ENCODE measurements around the gene EZR. TPM values are rescaled to one million over a fixed set of nuclear protein-coding genes. Genes with fewer than 3 reads are reported as not detected.
"Not testable (repeated sequence)": the region's sequence is repeated elsewhere in the genome, so short reads cannot be mapped to it uniquely, and the experiment has no call there.

EZR gene
- total RNA-seq, 6 experiments from 2014 or later = 118 to 183 (median 178) TPM

- TF ChIP-seq, protein P1, sequence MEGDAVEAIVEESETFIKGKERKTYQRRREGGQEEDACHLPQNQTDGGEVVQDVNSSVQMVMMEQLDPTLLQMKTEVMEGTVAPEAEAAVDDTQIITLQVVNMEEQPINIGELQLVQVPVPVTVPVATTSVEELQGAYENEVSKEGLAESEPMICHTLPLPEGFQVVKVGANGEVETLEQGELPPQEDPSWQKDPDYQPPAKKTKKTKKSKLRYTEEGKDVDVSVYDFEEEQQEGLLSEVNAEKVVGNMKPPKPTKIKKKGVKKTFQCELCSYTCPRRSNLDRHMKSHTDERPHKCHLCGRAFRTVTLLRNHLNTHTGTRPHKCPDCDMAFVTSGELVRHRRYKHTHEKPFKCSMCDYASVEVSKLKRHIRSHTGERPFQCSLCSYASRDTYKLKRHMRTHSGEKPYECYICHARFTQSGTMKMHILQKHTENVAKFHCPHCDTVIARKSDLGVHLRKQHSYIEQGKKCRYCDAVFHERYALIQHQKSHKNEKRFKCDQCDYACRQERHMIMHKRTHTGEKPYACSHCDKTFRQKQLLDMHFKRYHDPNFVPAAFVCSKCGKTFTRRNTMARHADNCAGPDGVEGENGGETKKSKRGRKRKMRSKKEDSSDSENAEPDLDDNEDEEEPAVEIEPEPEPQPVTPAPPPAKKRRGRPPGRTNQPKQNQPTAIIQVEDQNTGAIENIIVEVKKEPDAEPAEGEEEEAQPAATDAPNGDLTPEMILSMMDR (IDR thresholded peaks at IDR 0.05) = no peak
- no peak overlapping the region for H3K4me3 Mint-ChIP-seq
- peaks cover 7% of the 10 kb centered on the region; the same call in 1 of the 2 replicates for H3K4me1 Mint-ChIP-seq (ENCODE audit: low read depth)
- no peaks in the 10 kb centered on the region for H3K9me3 Mint-ChIP-seq
- peaks cover 3% of the 10 kb centered on the region; the same call in 1 of the 2 replicates for H3K36me3 Mint-ChIP-seq (ENCODE audit: low read depth)
- no peak overlapping the region; the same call in 1 of the 2 replicates for H3K27ac Mint-ChIP-seq
- DNase-seq = no peak
- H3K27me3 Mint-ChIP-seq (ENCODE audit: insufficient read depth) = no peaks in the 10 kb centered on the region
Measured at GRCh38 chr6:158840465-158840864, 21.3 kb upstream of the EZR start.

- DNase-seq = no peak
- Mint-ChIP-seq H3K27ac (no peak overlapping the region), H3K9me3 (no peaks in the 10 kb centered on the region), H3K4me1 (ENCODE audit: low read depth) (peaks cover 7% of the 10 kb centered on the region; the same call in 1 of the 2 replicates), H3K27me3 (ENCODE audit: insufficient read depth) (no peaks in the 10 kb centered on the region), H3K36me3 (ENCODE audit: low read depth) (peaks cover 3% of the 10 kb centered on the region; the same call in 1 of the 2 replicates), H3K4me3 (no peak overlapping the region)
- TF ChIP-seq, protein P1 (IDR thresholded peaks at IDR 0.05) = no peak
Measured at GRCh38 chr6:158839796-158840195, 20.6 kb upstream of the EZR start.

DNA sequence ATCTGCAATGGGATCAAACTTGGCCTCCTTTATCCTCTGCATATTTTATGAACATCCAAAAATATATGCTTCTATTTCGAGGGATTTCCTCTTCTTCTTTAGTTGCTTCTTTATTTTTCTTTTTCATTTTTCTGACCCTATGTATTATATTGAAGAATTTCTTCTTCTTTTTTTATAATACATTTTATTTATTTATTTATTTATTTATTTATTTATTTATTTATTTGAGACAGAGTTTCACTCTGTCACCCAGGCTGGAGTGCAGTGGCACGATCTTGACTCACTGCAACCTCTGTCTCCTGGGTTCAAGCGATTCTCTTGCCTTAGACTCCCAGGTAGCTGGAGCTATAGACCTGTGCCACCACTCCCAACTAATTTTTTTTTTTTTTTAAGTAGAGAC, 19.6 kb upstream of the EZR start:
- not testable (repeated sequence) for H3K4me3 Mint-ChIP-seq; H3K36me3 Mint-ChIP-seq (ENCODE audit: low read depth); H3K27ac Mint-ChIP-seq; H3K4me1 Mint-ChIP-seq (ENCODE audit: low read depth); H3K27me3 Mint-ChIP-seq (ENCODE audit: insufficient read depth); DNase-seq; H3K9me3 Mint-ChIP-seq

- no peaks in the 10 kb centered on the region; the same call in 1 of the 2 replicates for H3K27me3 Mint-ChIP-seq (ENCODE audit: insufficient read depth)
- peaks cover 3% of the 10 kb centered on the region; the same call in 1 of the 2 replicates for H3K36me3 Mint-ChIP-seq (ENCODE audit: low read depth)
- peaks cover 7% of the 10 kb centered on the region; the same call in 1 of the 2 replicates for H3K4me1 Mint-ChIP-seq (ENCODE audit: low read depth)
- TF ChIP-seq, protein P1 (IDR thresholded peaks at IDR 0.05) = no peak
- H3K27ac Mint-ChIP-seq = peak overlapping the region; percentile 80; the same call in 1 of the 2 replicates
- no peaks in the 10 kb centered on the region for H3K9me3 Mint-ChIP-seq
- peak; percentile 43 for DNase-seq
- no peak overlapping the region for H3K4me3 Mint-ChIP-seq
Measured at GRCh38 chr6:158837684-158838625, 18.8 kb upstream of the EZR start.

- peaks cover 3% of the 10 kb centered on the region; the same call in 1 of the 2 replicates for H3K36me3 Mint-ChIP-seq (ENCODE audit: low read depth)
- DNase-seq = no peak
- H3K27ac Mint-ChIP-seq = no peak overlapping the region
- H3K4me3 Mint-ChIP-seq = no peak overlapping the region
- H3K9me3 Mint-ChIP-seq = no peaks in the 10 kb centered on the region
- H3K4me1 Mint-ChIP-seq (ENCODE audit: low read depth) = peaks cover 7% of the 10 kb centered on the region; the same call in 1 of the 2 replicates
- H3K27me3 Mint-ChIP-seq (ENCODE audit: insufficient read depth) = no peaks in the 10 kb centered on the region; the same call in 1 of the 2 replicates
- TF ChIP-seq, protein P1 (IDR thresholded peaks at IDR 0.05) = no peak
Measured at GRCh38 chr6:158836625-158837311, 17.6 kb upstream of the EZR start.
